HUES48 (cell line): ENCODE measurements around the gene TRAF6.
A peak's percentile ranks its signal among the peaks of the same experiment; 100 is the strongest.
"Not testable (repeated sequence)": the region's sequence is repeated elsewhere in the genome, so short reads cannot be mapped to it uniquely, and the experiment has no call there.

ENCODE experiments used
- H3K27ac ChIP-seq: one replicate; pipeline ENCODE4 v1.7.0; 2013; ENCODE audit warnings: low read depth, low read length, inconsistent platforms
- H3K27me3 ChIP-seq: 2 replicates; pipeline ENCODE4 v1.6.1; 2013; ENCODE audit warnings: mild to moderate bottlenecking, low read length; ENCODE audit not compliant: control insufficient read depth, insufficient read depth
- H3K36me3 ChIP-seq: 2 replicates; pipeline ENCODE4 v1.6.1; 2013; ENCODE audit warnings: low read length; ENCODE audit not compliant: control insufficient read depth, insufficient read depth
- H3K4me1 ChIP-seq: 2 replicates; pipeline ENCODE4 v1.6.1; 2013; ENCODE audit warnings: mild to moderate bottlenecking, low read length; ENCODE audit not compliant: control insufficient read depth, insufficient read depth
- H3K4me3 ChIP-seq: 2 replicates; pipeline ENCODE4 v1.5.1; 2013; ENCODE audit warnings: mild to moderate bottlenecking, low read depth, low read length
- H3K9ac ChIP-seq: 2 replicates; pipeline ENCODE4 v1.6.1; 2013; ENCODE audit warnings: mild to moderate bottlenecking, low read depth, low read length, moderate library complexity
- H3K9me3 ChIP-seq: 2 replicates; pipeline ENCODE4 v1.6.1; 2013; ENCODE audit warnings: low read length; ENCODE audit not compliant: control insufficient read depth, insufficient read depth

TRAF6 gene

GRCh38 chr11:36509694-36510593, at the start of gene TRAF6:
TSS of gene TRAF6 (minus strand) at chr11:36510272. CDS start at chr11:36501515, 8,757 bp downstream.
- H3K9me3 ChIP-seq: no peaks in the 10 kb centered on the region
- H3K9ac ChIP-seq: peak within 1 kb of the TSS; percentile 93
- H3K27me3 ChIP-seq: no peaks in the 10 kb centered on the region
- H3K36me3 ChIP-seq: no peaks in the 10 kb centered on the region
- H3K4me3 ChIP-seq: peak within 1 kb of the TSS; percentile 97
- H3K4me1 ChIP-seq: no peaks in the 10 kb centered on the region
- H3K27ac ChIP-seq: peak within 1 kb of the TSS; percentile 84

- H3K4me3 ChIP-seq: no peak overlapping the region
- H3K9ac ChIP-seq: no peak overlapping the region
- H3K36me3 ChIP-seq: no peaks in the 10 kb centered on the region
- peaks cover 6% of the 10 kb centered on the region for H3K9me3 ChIP-seq
- no peak overlapping the region for H3K27ac ChIP-seq
- no peaks in the 10 kb centered on the region for H3K4me1 ChIP-seq
- no peaks in the 10 kb centered on the region; the same call in 1 of the 2 replicates for H3K27me3 ChIP-seq
Measured at GRCh38 chr11:36558571-36559413, 48.7 kb upstream of the TRAF6 start.

- Histone ChIP-seq H3K4me1 (no peaks in the 10 kb centered on the region), H3K9ac (no peak overlapping the region), H3K36me3 (no peaks in the 10 kb centered on the region), H3K27me3 (no peaks in the 10 kb centered on the region; the same call in 1 of the 2 replicates), H3K4me3 (0 out of 2 replicates have a peak overlapping the region, but pooled peaks have one; percentile 9), H3K27ac (no peak overlapping the region), H3K9me3 (peaks cover 6% of the 10 kb centered on the region)
Measured at GRCh38 chr11:36557991-36558390, 47.9 kb upstream of the TRAF6 start.

- H3K9ac ChIP-seq, H3K27me3 ChIP-seq, H3K9me3 ChIP-seq, H3K27ac ChIP-seq, H3K4me1 ChIP-seq, H3K36me3 ChIP-seq: not testable (repeated sequence)
- H3K4me3 ChIP-seq: peak overlapping the region; percentile 9; the same call in 1 of the 2 replicates
Measured at GRCh38 chr11:36557390-36557789, 47.3 kb upstream of the TRAF6 start.

- no peak overlapping the region for H3K9ac ChIP-seq
Measured at GRCh38 chr11:36550385-36551115, 40.5 kb upstream of the TRAF6 start.

GRCh38 chr11:36540998-36541397, 30.9 kb upstream of the TRAF6 start:
- Histone ChIP-seq H3K36me3 (no peaks in the 10 kb centered on the region), H3K9me3 (no peaks in the 10 kb centered on the region), H3K27ac (peak overlapping the region; percentile 14), H3K27me3 (no peaks in the 10 kb centered on the region), H3K9ac (no peak overlapping the region), H3K4me3 (no peak overlapping the region), H3K4me1 (peaks cover 4% of the 10 kb centered on the region; the same call in 1 of the 2 replicates)

More at GRCh38 chr11:36550385-36551115, 40.5 kb upstream of the TRAF6 start:
- Histone ChIP-seq H3K27ac (no peak overlapping the region), H3K9me3 (no peaks in the 10 kb centered on the region; the same call in 1 of the 2 replicates), H3K4me1 (no peaks in the 10 kb centered on the region), H3K27me3 (no peaks in the 10 kb centered on the region), H3K36me3 (no peaks in the 10 kb centered on the region), H3K4me3 (no peak overlapping the region)

GRCh38 chr11:36534276-36534840, 24.3 kb upstream of the TRAF6 start:
- Histone ChIP-seq H3K9me3 (no peaks in the 10 kb centered on the region), H3K9ac (no peak overlapping the region), H3K4me1 (no peaks in the 10 kb centered on the region; the same call in 1 of the 2 replicates), H3K4me3 (no peak overlapping the region), H3K27me3 (no peaks in the 10 kb centered on the region), H3K27ac (no peak overlapping the region), H3K36me3 (no peaks in the 10 kb centered on the region)

GRCh38 chr11:36532941-36533601, 23.0 kb upstream of the TRAF6 start:
- Histone ChIP-seq H3K9ac (no peak overlapping the region), H3K4me1 (no peaks in the 10 kb centered on the region; the same call in 1 of the 2 replicates), H3K27ac (no peak overlapping the region), H3K27me3 (no peaks in the 10 kb centered on the region), H3K9me3 (no peaks in the 10 kb centered on the region), H3K4me3 (no peak overlapping the region), H3K36me3 (no peaks in the 10 kb centered on the region)

GRCh38 chr11:36530840-36531239, 20.8 kb upstream of the TRAF6 start:
- no peaks in the 10 kb centered on the region; the same call in 1 of the 2 replicates for H3K4me1 ChIP-seq
- no peak overlapping the region for H3K4me3 ChIP-seq
- H3K9ac ChIP-seq: no peak overlapping the region
- no peak overlapping the region for H3K27ac ChIP-seq
- H3K27me3 ChIP-seq: no peaks in the 10 kb centered on the region
- H3K9me3 ChIP-seq: peaks cover 2% of the 10 kb centered on the region; the same call in 1 of the 2 replicates
- no peaks in the 10 kb centered on the region for H3K36me3 ChIP-seq

- Histone ChIP-seq H3K27me3 (no peaks in the 10 kb centered on the region), H3K36me3 (no peaks in the 10 kb centered on the region), H3K4me1 (no peaks in the 10 kb centered on the region), H3K9me3 (no peaks in the 10 kb centered on the region), H3K4me3 (no peak overlapping the region), H3K27ac (no peak overlapping the region), H3K9ac (no peak overlapping the region)
Measured at GRCh38 chr11:36513965-36514364, 3.9 kb upstream of the TRAF6 start.
